ENCODE data around the gene LNP1.

Gene LNP1

GRCh38 chr3:100399341-100400071 is 1.8 kb upstream of the LNP1 start:
- DNase-seq (ENCODE audit: low read depth), result no peak

- DNase-seq (ENCODE audit: low read depth), result no peak
Observed at GRCh38 chr3:100400419-100400779, 940 bp upstream of the LNP1 start.

- DNase-seq (ENCODE audit: low read depth), result no peak
Observed at GRCh38 chr3:100401674-100402041, 319 bp downstream of the LNP1 start.

- DNase-seq (ENCODE audit: low read depth), result peak; percentile 61
Observed at GRCh38 chr3:100402256-100402655, 917 bp downstream of the LNP1 start.

- no peak for DNase-seq (ENCODE audit: low read depth)
Observed at GRCh38 chr3:100402891-100403290, 1.6 kb downstream of the LNP1 start.

- no peak for DNase-seq (ENCODE audit: low read depth)
Observed at GRCh38 chr3:100403362-100404249, 2.3 kb downstream of the LNP1 start.

- no peak for DNase-seq (ENCODE audit: low read depth)
Observed at GRCh38 chr3:100404250-100404548, 2.9 kb downstream of the LNP1 start.

- no peak for DNase-seq (ENCODE audit: low read depth)
Observed at GRCh38 chr3:100407164-100407563, 5.8 kb downstream of the LNP1 start.

GRCh38 chr3:100407977-100408532 is 6.7 kb downstream of the LNP1 start:
- no peak for DNase-seq (ENCODE audit: low read depth)

GRCh38 chr3:100411091-100411982 is 10.0 kb downstream of the LNP1 start:
- DNase-seq (ENCODE audit: low read depth), result no peak

GRCh38 chr3:100412912-100413590 is 11.7 kb downstream of the LNP1 start:
- no peak for DNase-seq (ENCODE audit: low read depth)

- DNase-seq (ENCODE audit: low read depth), result no peak
Observed at GRCh38 chr3:100413613-100414012, 12.3 kb downstream of the LNP1 start.

- no peak for DNase-seq (ENCODE audit: low read depth)
Observed at GRCh38 chr3:100416176-100416575, 14.8 kb downstream of the LNP1 start.

GRCh38 chr3:100416863-100417262 is 15.5 kb downstream of the LNP1 start:
- no peak for DNase-seq (ENCODE audit: low read depth)

- DNase-seq (ENCODE audit: low read depth), result no peak
Observed at GRCh38 chr3:100419406-100419805, 18.1 kb downstream of the LNP1 start.

- DNase-seq (ENCODE audit: low read depth), result no peak
Observed at GRCh38 chr3:100420885-100421284, 19.5 kb downstream of the LNP1 start.

GRCh38 chr3:100423611-100424010 is 22.3 kb downstream of the LNP1 start:
- DNase-seq (ENCODE audit: low read depth), result no peak

GRCh38 chr3:100424261-100424660 is 22.9 kb downstream of the LNP1 start:
- DNase-seq (ENCODE audit: low read depth), result no peak

GRCh38 chr3:100425316-100425715 is 24.0 kb downstream of the LNP1 start:
- no peak for DNase-seq (ENCODE audit: low read depth)

GRCh38 chr3:100426067-100426682 is 24.8 kb downstream of the LNP1 start:
- DNase-seq (ENCODE audit: low read depth), result no peak

- DNase-seq (ENCODE audit: low read depth), result no peak
Observed at GRCh38 chr3:100427699-100428098, 26.4 kb downstream of the LNP1 start.
